Uterus (tissue), 2 donors: ENCODE results near the gene RASA3.

Experiments used
- CTCF ChIP-seq, 4 experiments: fragments of 200-600 bp in 2 of 4; fragments of 450-650 bp in 2 of 4; sonication (generic) in 2 of 4; IDR thresholded peaks; one replicate each; pipeline ENCODE4 v1.5.1; 2016 to 2019; ENCODE audit warnings: antibody characterized with exemption in 4 of 4, mild to moderate bottlenecking in 2 of 4, moderate library complexity in 1 of 4
- POLR2A ChIP-seq, 2 donors: fragments of 450-650 bp; IDR thresholded peaks; one replicate each; pipeline ENCODE4 v1.6.1; 2016; ENCODE audit warnings: antibody characterized with exemption in 2 of 2, mild to moderate bottlenecking in 1 of 2, moderate library complexity in 1 of 2

- TF ChIP-seq CTCF (IDR thresholded peaks at IDR 0.05) (no peak), POLR2A (IDR thresholded peaks at IDR 0.05) (no peak)
Observed at GRCh38 chr13:113939129-113939943, 193.1 kb downstream of the RASA3 start.
